Stomach (tissue), 4 donors: ENCODE data around the gene PORCN.

Experiments used
- EP300 ChIP-seq: sonication (generic); formaldehyde crosslinking; IDR thresholded peaks from one replicate; pipeline ENCODE4 v1.6.1; 2017; ENCODE audit warnings: antibody characterized with exemption
- POLR2A ChIP-seq, 4 donors: fragments of 450-650 bp; IDR thresholded peaks; one replicate each; pipeline ENCODE4 v1.6.1; 2016; ENCODE audit warnings: antibody characterized with exemption in 4 of 4, control low read depth in 2 of 4, mild to moderate bottlenecking in 1 of 4, moderate library complexity in 1 of 4
- POLR2AphosphoS5 ChIP-seq, 3 donors: sonication (generic); formaldehyde crosslinking; IDR thresholded peaks; one replicate each; pipeline ENCODE4 v1.6.1; 2016; ENCODE audit warnings: antibody characterized with exemption in 3 of 3
- TF ChIP-seq, protein P1 (sequence below), 7 experiments: fragments of 450-650 bp in 4 of 7; fragments of 200-600 bp in 3 of 7; sonication (generic) in 3 of 7; IDR thresholded peaks; one replicate each; pipeline ENCODE4 v1.5.1; 2016 to 2019; ENCODE audit warnings: antibody characterized with exemption in 7 of 7, control low read depth in 2 of 7, mild to moderate bottlenecking in 1 of 7

DNA sequence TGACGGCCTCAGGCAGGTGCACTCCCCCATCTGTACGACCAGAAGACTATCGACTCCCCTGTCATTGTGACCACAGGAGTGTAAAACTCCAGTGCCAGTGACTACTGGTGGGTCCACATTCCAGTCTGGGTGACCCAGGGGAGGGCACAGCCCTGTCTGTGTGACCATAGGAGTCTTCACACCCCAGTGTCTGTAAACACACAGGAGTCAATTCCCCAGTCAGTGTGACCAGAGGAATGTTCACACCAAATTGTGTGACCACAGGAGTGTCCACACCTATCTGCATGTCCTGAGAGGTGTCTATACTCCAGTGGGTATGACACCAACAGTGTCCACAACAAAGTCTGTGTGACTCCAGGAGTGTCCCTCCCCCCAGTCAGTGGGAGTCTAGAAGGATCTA, 20.8 kb upstream of the PORCN start:
- TF ChIP-seq, protein P1, sequence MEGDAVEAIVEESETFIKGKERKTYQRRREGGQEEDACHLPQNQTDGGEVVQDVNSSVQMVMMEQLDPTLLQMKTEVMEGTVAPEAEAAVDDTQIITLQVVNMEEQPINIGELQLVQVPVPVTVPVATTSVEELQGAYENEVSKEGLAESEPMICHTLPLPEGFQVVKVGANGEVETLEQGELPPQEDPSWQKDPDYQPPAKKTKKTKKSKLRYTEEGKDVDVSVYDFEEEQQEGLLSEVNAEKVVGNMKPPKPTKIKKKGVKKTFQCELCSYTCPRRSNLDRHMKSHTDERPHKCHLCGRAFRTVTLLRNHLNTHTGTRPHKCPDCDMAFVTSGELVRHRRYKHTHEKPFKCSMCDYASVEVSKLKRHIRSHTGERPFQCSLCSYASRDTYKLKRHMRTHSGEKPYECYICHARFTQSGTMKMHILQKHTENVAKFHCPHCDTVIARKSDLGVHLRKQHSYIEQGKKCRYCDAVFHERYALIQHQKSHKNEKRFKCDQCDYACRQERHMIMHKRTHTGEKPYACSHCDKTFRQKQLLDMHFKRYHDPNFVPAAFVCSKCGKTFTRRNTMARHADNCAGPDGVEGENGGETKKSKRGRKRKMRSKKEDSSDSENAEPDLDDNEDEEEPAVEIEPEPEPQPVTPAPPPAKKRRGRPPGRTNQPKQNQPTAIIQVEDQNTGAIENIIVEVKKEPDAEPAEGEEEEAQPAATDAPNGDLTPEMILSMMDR (IDR thresholded peaks at IDR 0.05) = no peak
- no peak for TF ChIP-seq POLR2AphosphoS5 (IDR thresholded peaks at IDR 0.05)
- TF ChIP-seq POLR2A (IDR thresholded peaks at IDR 0.05) = no peak
- no peak for TF ChIP-seq EP300
